RWPE1 (cell line): Measurements from ENCODE around the gene SLC9A8.

ENCODE experiments used
- CTCF ChIA-PET: fragments of 350-600 bp; sonication (Branson Sonifier 250); formaldehyde crosslinking; extraction: SDS; loops from one replicate; lab custom pipeline; 2021; lab: Yijun Ruan, JAX
- POLR2A ChIA-PET: fragments of 400-600 bp; formaldehyde crosslinking; extraction: SDS; loops from one replicate; lab custom pipeline; 2020; ENCODE audit warnings: antibody characterized with exemption; ENCODE audit not compliant: low non-redundant PET; lab: Yijun Ruan, JAX
- DNase-seq: peaks from one replicate; pipeline ENCODE4 v3.0.0; 2012; ENCODE audit warnings: low spot score
- H3K27ac ChIP-seq: fragments of 450-650 bp; 2 replicates; pipeline ENCODE4 v1.5.1; 2017
- TF ChIP-seq, protein P1 (sequence below): fragments of 450-650 bp; conservative IDR thresholded peaks from 2 replicates; pipeline ENCODE4 v1.5.1; 2017; ENCODE audit warnings: low read depth, mild to moderate bottlenecking

Gene SLC9A8

DNA sequence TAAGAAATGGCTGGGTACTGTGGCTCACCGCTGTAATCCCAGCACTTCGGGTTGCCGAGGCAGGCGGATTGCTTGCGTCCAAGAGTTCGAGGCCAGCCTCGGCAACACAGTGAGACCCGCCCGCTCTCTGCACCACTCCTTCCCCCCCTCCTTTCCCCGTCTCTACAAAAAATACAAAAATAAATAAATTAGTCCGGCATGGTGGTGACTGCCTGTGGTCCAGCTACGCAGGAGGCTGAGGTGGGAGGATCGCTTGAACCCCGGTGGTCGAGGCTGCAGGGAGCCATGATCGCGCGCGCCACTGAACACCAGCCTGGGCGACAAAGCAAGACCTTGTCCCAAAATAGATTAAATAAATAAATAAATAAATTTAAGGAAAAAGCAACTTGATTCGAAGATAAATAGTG, 123.1 kb downstream of the SLC9A8 start:
- TF ChIP-seq, protein P1, sequence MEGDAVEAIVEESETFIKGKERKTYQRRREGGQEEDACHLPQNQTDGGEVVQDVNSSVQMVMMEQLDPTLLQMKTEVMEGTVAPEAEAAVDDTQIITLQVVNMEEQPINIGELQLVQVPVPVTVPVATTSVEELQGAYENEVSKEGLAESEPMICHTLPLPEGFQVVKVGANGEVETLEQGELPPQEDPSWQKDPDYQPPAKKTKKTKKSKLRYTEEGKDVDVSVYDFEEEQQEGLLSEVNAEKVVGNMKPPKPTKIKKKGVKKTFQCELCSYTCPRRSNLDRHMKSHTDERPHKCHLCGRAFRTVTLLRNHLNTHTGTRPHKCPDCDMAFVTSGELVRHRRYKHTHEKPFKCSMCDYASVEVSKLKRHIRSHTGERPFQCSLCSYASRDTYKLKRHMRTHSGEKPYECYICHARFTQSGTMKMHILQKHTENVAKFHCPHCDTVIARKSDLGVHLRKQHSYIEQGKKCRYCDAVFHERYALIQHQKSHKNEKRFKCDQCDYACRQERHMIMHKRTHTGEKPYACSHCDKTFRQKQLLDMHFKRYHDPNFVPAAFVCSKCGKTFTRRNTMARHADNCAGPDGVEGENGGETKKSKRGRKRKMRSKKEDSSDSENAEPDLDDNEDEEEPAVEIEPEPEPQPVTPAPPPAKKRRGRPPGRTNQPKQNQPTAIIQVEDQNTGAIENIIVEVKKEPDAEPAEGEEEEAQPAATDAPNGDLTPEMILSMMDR, result no peak
- peak overlapping the region; percentile 72 for H3K27ac ChIP-seq
- no peak for DNase-seq
- POLR2A ChIA-PET, result interaction anchor here (1.0 kb wide), 1 partner anchor 20 kb away, joined by 3 read pairs; no protein-coding TSS in a partner anchor
- CTCF ChIA-PET, result interaction anchor here (0.6 to 2.3 kb wide), 2 partner anchors 43 to 150 kb away, joined by 3 to 20 read pairs; no protein-coding TSS in a partner anchor

DNA sequence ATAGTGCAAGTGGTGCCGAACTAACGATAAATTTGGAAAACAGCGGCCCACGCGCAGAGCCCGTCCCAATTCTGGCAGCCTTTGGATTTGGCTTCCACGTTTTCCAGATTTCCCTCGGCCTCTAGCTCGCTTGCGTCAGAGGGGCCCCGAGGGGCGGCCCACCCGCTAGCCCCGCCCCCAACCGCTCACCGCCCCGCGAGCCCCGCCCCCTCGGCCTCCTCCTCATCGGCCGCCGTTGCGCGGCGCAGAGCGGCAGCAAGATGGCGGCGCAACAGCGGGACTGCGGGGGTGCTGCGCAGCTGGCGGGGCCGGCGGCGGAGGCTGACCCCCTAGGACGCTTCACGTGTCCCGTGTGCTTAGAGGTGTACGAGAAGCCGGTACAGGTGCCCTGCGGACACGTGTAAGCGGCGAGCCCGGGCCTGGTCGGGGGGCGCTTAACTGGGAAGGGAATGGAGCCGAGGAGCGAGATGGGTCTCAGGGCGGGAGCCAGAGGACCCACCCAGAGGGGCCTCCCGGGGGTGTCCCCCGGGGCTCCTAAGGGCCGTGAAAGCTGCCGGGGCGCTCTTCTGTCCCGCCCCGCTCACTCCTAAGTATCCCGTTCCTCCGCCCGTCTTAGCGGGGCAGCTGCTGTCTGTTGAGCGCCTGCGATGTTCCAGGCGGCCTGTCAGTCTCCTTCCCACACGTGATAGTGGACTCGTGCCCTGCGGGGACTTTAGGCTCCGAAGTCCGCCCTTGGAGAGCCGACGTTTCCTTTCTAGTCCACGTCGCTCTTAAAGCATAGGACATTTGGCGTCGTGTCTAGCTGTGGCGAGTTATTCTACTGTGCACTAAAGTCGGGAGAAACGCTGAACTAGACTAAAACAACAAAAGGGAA, 123.8 kb downstream of the SLC9A8 start, which contains the start of gene RNF114:
Gene RNF114 (plus strand): TSS at position 245 of the 874 bp plus-strand sequence. CDS start 16 bp downstream, at position 261.
- ChIA-PET CTCF (interaction anchor here (0.5 to 2.3 kb wide), 8 partner anchors 42 to 1418 kb away, joined by 3 to 20 read pairs (median 4); no protein-coding TSS in a partner anchor), POLR2A (interaction anchor here (0.5 to 1.0 kb wide), 5 partner anchors 19 to 267 kb away, joined by 3 to 5 read pairs (median 3); no protein-coding TSS in a partner anchor)
- TF ChIP-seq, protein P1, result no peak
- peak; percentile 100 for DNase-seq
- H3K27ac ChIP-seq, result peak within 1 kb of the TSS; percentile 72

DNA sequence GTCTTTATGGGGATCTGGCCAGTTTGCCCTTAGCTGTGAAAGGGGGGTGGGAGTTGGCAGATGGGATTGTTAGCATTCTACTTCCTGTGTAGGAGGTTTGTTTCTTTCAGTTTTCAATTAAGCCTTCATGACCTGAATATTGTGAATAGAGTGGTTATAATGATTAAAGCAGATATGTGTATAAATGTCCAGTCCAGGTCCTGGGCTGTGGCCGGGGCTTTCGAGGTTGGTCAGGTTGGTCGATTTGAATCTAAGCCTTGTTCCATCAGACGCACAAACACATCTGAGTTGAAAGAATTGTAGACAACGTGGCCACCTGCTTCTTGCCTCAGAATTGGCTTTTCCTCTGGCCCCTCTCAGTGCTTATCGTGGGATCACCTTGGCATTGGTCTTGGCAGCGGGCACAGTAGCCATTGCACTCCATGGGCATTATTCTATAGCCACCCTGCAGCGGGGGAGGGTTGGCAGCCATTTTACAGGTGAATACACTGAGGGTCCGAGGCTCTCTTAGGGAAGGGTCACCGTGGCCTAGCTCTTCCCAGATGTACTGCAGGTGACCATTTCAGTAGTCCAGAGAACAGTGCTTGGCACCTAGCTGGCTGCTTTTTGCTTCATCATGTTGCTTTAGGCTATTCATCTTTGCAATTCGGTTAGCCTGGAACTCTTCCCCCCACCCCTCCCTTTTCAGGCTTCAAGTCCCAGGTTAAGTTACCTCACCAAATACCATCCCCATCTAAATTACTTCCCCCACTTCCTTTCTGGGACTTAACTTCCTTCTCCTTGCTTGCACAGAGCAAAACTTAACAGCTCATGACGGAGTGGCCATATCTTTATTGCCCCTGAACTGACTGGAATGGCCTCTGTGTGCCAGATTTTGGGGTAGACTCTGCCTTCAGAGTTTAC, 124.7 kb downstream of the SLC9A8 start:
- TF ChIP-seq, protein P1, result no peak
- ChIA-PET CTCF (interaction anchor here (0.6 to 2.3 kb wide), 5 partner anchors 41 to 513 kb away, joined by 3 to 20 read pairs (median 4); no protein-coding TSS in a partner anchor), POLR2A (interaction anchor here (0.6 to 1.3 kb wide), 4 partner anchors 13 to 74 kb away, joined by 3 to 7 read pairs (median 4); no protein-coding TSS in a partner anchor)
- peak; percentile 54 for DNase-seq
- peak overlapping the region; percentile 72 for H3K27ac ChIP-seq

DNA sequence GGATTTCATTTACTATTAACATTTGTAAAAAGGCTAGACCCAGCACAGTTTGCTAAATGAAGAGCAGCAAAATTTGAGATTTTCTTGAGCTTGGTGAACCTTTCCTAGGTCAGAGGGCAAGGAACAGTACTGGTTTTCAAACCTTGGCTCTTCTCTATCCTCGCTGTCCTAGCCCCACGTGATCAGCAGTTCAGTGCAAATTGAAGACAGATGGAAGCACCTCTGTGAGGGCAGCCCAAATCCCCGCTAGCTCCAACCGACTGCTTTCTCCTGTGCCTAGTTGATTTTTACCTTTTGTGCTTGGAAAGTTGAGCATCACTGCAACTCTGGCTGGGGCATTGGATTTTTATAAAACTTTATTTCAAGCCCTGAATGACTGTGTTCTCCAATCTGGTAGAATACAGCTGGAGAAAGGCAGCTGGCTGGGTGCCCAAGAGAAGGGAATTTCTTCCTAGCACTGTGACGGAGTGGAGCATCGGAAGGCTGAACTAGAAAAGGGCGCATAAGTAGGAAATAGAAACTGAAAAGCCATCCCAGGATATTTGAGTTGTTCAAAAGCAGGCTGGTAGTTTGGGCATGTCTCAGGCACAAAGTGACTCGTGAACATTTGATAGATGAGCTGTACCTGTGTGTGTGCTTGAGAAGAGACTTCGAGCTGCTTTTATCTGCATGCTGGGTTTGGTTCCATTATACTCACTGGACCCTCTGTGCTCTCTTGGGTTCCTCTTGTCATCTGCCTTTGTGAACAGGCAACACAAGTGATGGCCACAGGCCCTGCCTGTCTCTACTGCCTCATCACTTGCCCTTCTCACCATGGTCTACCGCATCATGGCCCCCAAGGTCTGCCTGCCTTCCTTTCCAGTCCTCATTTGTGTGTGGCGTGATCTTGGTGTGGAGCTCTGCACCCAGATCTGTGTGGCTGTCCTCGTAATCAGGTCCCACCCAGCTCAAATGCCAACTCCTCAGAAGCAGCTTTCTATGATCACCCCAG, 125.8 kb downstream of the SLC9A8 start:
- CTCF ChIA-PET, result interaction anchor here (0.6 to 1.3 kb wide), 7 partner anchors 18 to 1228 kb away, joined by 3 to 5 read pairs (median 4); partner anchors contain the start of gene SPATA2
- DNase-seq, result no peak
- POLR2A ChIA-PET, result interaction anchor here (0.6 to 1.3 kb wide), 2 partner anchors 9 to 12 kb away, joined by 5 to 7 read pairs; no protein-coding TSS in a partner anchor
- peak overlapping the region; percentile 55 for H3K27ac ChIP-seq
- TF ChIP-seq, protein P1, result no peak

DNA sequence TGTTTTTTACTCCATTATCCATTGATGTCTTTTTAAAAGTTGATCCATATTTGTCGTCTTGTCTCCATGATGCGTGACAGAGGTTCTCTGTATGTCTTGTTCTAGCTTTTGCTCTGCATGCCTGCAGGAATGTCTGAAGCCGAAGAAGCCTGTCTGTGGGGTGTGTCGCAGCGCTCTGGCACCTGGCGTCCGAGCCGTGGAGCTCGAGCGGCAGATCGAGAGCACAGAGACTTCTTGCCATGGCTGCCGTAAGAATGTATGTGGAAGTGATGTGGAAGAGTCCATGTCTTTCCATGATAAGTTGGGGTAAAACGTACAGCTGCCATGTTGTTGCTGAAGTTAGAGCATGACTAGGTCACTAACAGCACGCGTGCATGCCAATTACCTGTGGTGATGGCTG, 128.8 kb downstream of the SLC9A8 start:
- TF ChIP-seq, protein P1, result no peak
- DNase-seq, result no peak
- no peak overlapping the region for H3K27ac ChIP-seq
- ChIA-PET POLR2A (no interaction called here), CTCF (interaction anchor here (0.6 to 0.7 kb wide), 6 partner anchors 84 to 1278 kb away, joined by 3 to 4 read pairs (median 4); no protein-coding TSS in a partner anchor)
